Ascending aorta (tissue), 2 donors: Measurements from ENCODE around the gene OCA2. TPM values are rescaled to one million over a fixed set of nuclear protein-coding genes. Genes with fewer than 3 reads are reported as not detected.

Experiments used
- DNase-seq, 2 donors: peaks; one replicate each; pipeline ENCODE4 v3.0.0-alpha.2; 2019; ENCODE audit warnings: low spot score in 2 of 2
- H3K27ac ChIP-seq, 2 donors: fragments of 200-600 bp; sonication (generic); one replicate each; pipeline ENCODE4 v1.5.1; 2016 to 2017; ENCODE audit warnings: mild to moderate bottlenecking in 1 of 2
- H3K27me3 ChIP-seq: fragments of 200-600 bp; sonication (generic); one replicate; pipeline ENCODE4 v1.5.1; 2017
- H3K36me3 ChIP-seq, 2 donors: fragments of 200-600 bp; sonication (generic); one replicate each; pipeline ENCODE4 v1.5.1; 2016
- H3K4me1 ChIP-seq, 2 donors: fragments of 200-600 bp; sonication (generic); one replicate each; pipeline ENCODE4 v1.5.1; 2016 to 2017; ENCODE audit warnings: mild to moderate bottlenecking in 1 of 2
- H3K4me3 ChIP-seq, 2 donors: fragments of 200-600 bp; sonication (generic); one replicate each; pipeline ENCODE4 v1.5.1; 2016 to 2017; ENCODE audit warnings: mild to moderate bottlenecking in 1 of 2
- H3K9me3 ChIP-seq, 2 donors: fragments of 200-600 bp; sonication (generic); one replicate each; pipeline ENCODE4 v1.5.1; 2016
- intact Hi-C: fragments of 100-400 bp; cut with DNase I; formaldehyde crosslinking; loops from one replicate; pipeline ENCODE4 v1.15.1; 2023
- total RNA-seq: library from RNA; depleted of rRNA; stranded (reverse); fragments of >200 nt; gene quantifications from one replicate; pipeline ENCODE4 v1.1.0, GENCODE V29; 2016
- TF ChIP-seq, protein P1 (sequence below), 3 experiments: fragments of 200-600 bp in 2 of 3; fragments of 450-650 bp in 1 of 3; sonication (generic) in 2 of 3; IDR thresholded peaks; one replicate each; pipeline ENCODE4 v1.5.1; 2016 to 2019; ENCODE audit warnings: antibody characterized with exemption in 3 of 3, mild to moderate bottlenecking in 1 of 3, moderate library complexity in 1 of 3

The OCA2 gene
- total RNA-seq, 1 donor from 2014 or later, result 1.2 TPM

DNA sequence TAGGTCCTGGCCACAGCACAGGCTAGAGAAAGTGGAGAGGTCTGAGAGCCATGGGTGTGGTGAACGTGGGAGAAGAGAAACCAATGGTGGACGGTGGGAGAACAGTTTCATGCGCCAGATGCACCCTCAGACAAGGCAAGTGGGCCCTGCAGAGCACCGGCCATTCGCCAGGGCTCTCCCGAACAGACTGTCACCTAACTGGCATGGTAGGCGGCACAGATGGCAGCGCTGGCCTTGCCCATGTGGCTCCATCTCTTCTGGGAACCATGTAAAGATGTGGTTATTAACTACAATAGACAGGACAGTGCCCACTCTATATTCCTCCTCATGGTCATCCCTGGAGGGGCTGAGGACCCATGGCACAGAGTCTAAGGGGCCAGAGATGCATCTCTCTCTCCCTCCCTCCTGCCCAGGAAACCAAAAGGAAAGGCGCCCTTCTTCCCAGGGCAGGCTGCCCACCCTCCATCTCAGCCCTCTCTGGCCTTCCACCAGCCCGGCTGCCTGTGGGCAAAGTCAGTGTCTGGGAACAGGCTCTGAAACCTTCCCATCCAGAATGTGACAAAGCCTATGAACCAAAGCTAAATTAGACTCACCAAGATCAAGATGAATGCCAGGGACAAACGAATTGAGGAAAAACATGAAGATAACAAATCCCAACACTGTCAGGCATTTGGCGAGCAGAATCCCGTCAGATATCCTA, 147.8 kb downstream of the OCA2 start:
- intact Hi-C loops, result no loop called here
- no peak overlapping the region for H3K4me3 ChIP-seq
- peaks cover 4 to 9% of the 10 kb centered on the region in 2 donors for H3K36me3 ChIP-seq
- H3K27me3 ChIP-seq, result no peaks in the 10 kb centered on the region
- H3K4me1 ChIP-seq, result no peaks in the 10 kb centered on the region
- TF ChIP-seq, protein P1, sequence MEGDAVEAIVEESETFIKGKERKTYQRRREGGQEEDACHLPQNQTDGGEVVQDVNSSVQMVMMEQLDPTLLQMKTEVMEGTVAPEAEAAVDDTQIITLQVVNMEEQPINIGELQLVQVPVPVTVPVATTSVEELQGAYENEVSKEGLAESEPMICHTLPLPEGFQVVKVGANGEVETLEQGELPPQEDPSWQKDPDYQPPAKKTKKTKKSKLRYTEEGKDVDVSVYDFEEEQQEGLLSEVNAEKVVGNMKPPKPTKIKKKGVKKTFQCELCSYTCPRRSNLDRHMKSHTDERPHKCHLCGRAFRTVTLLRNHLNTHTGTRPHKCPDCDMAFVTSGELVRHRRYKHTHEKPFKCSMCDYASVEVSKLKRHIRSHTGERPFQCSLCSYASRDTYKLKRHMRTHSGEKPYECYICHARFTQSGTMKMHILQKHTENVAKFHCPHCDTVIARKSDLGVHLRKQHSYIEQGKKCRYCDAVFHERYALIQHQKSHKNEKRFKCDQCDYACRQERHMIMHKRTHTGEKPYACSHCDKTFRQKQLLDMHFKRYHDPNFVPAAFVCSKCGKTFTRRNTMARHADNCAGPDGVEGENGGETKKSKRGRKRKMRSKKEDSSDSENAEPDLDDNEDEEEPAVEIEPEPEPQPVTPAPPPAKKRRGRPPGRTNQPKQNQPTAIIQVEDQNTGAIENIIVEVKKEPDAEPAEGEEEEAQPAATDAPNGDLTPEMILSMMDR (IDR thresholded peaks at IDR 0.05), result no peak
- H3K27ac ChIP-seq, result no peak overlapping the region
- no peaks in the 10 kb centered on the region for H3K9me3 ChIP-seq
- no peak for DNase-seq

DNA sequence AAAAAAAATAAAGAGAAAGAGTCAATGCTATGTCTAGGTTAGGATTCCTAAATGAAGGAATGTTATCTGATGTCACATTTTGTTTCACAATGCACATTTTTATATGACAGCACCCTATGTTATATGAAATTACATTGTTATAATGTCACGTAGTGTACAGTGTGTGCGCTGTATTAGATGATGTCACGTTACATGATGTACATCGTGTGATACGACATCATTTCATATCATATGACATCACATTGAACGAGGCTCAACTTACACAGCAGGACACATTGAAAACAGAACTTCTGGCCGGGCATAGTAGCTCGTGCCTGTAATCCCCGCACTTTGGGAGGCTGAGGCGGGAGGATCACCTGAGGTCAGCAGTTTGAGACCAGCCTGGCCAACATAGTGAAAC, 150.0 kb downstream of the OCA2 start:
- H3K27me3 ChIP-seq, result no peaks in the 10 kb centered on the region
- peaks cover 4% of the 10 kb centered on the region in 2 donors for H3K36me3 ChIP-seq
- H3K4me3 ChIP-seq, result no peak overlapping the region
- DNase-seq, result no peak
- intact Hi-C loops, result no loop called here
- TF ChIP-seq, protein P1 (IDR thresholded peaks at IDR 0.05), result no peak
- no peaks in the 10 kb centered on the region for H3K4me1 ChIP-seq
- H3K9me3 ChIP-seq, result no peaks in the 10 kb centered on the region
- H3K27ac ChIP-seq, result no peak overlapping the region

DNA sequence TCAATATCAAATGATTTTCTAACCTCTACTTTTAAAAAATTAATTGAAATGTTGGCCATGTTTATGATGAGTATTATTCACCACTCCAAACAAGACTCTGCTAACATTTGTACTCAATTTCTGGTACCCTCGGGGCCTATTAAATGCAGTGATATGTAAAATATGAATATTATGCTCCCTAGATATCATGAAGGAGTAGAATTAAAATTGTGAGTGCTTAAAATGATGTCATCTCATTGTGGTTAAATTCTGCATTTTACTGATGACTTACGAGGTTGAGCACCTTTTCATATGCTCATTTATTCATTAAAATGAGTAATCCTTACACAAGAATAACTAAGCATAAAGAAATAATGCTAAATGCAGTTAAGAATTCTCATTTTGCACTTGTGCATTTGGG, 159.9 kb downstream of the OCA2 start:
- no peaks in the 10 kb centered on the region for H3K36me3 ChIP-seq
- H3K27me3 ChIP-seq, result no peaks in the 10 kb centered on the region
- TF ChIP-seq, protein P1 (IDR thresholded peaks at IDR 0.05), result no peak
- no peak overlapping the region for H3K27ac ChIP-seq
- no peak overlapping the region for H3K4me3 ChIP-seq
- no peak for DNase-seq
- intact Hi-C loops, result no loop called here
- H3K9me3 ChIP-seq, result no peaks in the 10 kb centered on the region
- H3K4me1 ChIP-seq, result no peaks in the 10 kb centered on the region

DNA sequence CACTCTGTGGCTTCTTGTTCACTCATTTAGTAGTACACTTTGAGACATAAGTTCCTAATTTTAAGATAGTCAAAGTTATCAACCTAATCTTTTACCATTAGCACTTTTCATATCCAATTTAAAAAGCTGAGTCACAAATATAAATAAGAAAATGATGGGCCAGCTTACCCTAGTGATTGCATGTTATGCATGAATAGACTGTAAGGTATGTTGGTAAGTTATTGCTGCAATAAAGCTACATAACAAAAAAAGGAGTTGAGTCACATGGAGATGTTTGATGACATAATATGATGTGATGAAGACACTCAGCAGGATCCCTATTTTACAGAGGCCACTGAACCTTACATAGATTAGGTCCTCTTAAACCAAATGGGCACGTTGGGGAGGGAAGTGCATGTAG, 161.3 kb downstream of the OCA2 start:
- DNase-seq, result no peak
- intact Hi-C loops, result no loop called here
- Histone ChIP-seq H3K27me3 (no peaks in the 10 kb centered on the region), H3K9me3 (peaks cover 0 to 5% of the 10 kb centered on the region in 2 donors), H3K4me1 (no peaks in the 10 kb centered on the region), H3K27ac (no peak overlapping the region), H3K4me3 (no peak overlapping the region), H3K36me3 (peaks cover 0 to 2% of the 10 kb centered on the region in 2 donors)
- TF ChIP-seq, protein P1 (IDR thresholded peaks at IDR 0.05), result no peak

DNA sequence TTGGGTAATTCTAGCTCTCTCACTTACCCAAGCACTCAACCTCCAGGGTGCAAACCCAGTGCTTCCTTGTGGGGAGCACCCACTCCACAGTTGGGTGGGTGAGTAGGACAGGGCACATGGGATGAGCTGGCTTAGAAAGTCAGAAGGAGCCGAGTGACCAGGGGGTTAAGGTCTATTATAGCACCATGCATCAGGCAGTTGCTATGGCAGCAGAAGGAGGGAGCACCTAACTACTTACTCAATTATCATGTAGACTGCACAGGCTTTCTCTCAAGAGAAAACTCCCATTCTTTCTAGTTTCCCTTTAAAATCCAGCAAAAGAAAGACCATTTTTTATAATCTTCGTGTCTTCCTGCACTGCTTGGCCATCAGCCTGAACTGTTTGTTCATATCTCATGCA, 163.0 kb downstream of the OCA2 start:
- Histone ChIP-seq H3K4me3 (no peak overlapping the region), H3K9me3 (peaks cover 0 to 14% of the 10 kb centered on the region in 2 donors), H3K4me1 (no peaks in the 10 kb centered on the region), H3K27me3 (no peaks in the 10 kb centered on the region), H3K27ac (no peak overlapping the region), H3K36me3 (peaks cover 0 to 2% of the 10 kb centered on the region in 2 donors)
- no peak for DNase-seq
- intact Hi-C loops, result no loop called here
- TF ChIP-seq, protein P1 (IDR thresholded peaks at IDR 0.05), result no peak
